SK-N-MC (cell line): Measurements from ENCODE around the gene ANXA8L1.
"Not testable (repeated sequence)": the region's sequence is repeated elsewhere in the genome, so short reads cannot be mapped to it uniquely, and the experiment has no call there.

Experiments
- DNase-seq: peaks from one replicate; pipeline ENCODE4 v3.0.0-alpha.2; 2011; ENCODE audit warnings: low read depth, low spot score
- H3K27ac ChIP-seq: fragments of 200-600 bp; sonication (generic); 2 replicates; pipeline ENCODE4 v1.5.1; 2016; ENCODE audit warnings: mixed run types
- H3K36me3 ChIP-seq: fragments of 200-600 bp; sonication (generic); 2 replicates; pipeline ENCODE4 v1.6.1; 2017; ENCODE audit warnings: antibody characterized with exemption, low read length, mixed read lengths; ENCODE audit not compliant: insufficient read depth
- H3K4me3 ChIP-seq: fragments of 200-600 bp; sonication (generic); 2 replicates; pipeline ENCODE4 v1.5.1; 2016
- H3K9ac ChIP-seq: fragments of 200-600 bp; sonication (generic); 2 replicates; pipeline ENCODE4 v1.8.0; 2017; ENCODE audit warnings: mixed run types, mixed read lengths; ENCODE audit not compliant: insufficient read length
- H3K9me3 ChIP-seq: fragments of 200-600 bp; sonication (generic); 2 replicates; pipeline ENCODE4 v1.6.1; 2017; ENCODE audit warnings: low read depth, mild to moderate bottlenecking, antibody characterized with exemption, low read length, moderate library complexity, mixed read lengths

Gene ANXA8L1

GRCh38 chr10:46415291-46415690 is 39.7 kb downstream of the ANXA8L1 start:
- H3K36me3 ChIP-seq, H3K9me3 ChIP-seq, H3K27ac ChIP-seq, H3K9ac ChIP-seq, H3K4me3 ChIP-seq, DNase-seq: not testable (repeated sequence)

- H3K4me3 ChIP-seq, H3K9ac ChIP-seq, H3K9me3 ChIP-seq, DNase-seq, H3K27ac ChIP-seq, H3K36me3 ChIP-seq: not testable (repeated sequence)
Measured at GRCh38 chr10:46418283-46418682, 42.7 kb downstream of the ANXA8L1 start.

DNA sequence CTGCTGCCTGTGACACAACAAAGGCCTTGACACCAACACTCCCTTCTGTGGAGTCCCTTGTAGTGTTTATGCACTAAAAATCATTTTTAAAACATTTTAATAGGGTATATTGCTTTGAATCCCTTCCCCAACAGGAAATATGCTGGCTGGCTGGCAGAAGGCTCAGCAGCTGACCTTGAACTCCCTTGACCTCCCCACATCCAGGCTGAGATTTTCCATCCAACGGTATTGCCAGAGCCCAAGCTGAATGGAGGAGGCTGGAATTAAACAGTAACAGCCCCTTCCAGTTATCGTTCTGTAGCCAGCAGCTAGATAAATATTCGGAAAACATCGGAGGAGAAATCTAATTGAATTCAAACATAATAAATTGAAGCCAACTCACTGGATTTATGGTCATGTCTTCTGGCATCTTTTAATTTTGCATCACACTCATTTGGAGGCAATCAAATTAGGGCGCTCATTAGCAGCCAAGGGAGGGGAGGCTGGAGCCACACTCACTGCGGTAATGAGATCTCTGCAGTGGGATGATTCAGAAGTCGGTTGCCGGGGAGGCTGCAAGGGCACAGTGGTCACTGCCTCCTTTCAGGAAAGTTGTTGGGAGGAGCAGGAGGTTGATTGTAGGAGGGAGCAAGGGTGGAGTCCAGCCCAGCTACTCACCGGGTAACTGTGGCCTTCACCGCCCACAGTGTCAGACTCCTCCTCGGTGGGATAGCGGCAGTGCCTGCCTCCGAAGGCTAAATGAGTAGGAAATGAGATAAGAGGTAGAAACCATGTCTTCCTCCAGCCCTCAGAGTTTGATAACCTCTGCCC is 44.2 kb downstream of the ANXA8L1 start:
- H3K9me3 ChIP-seq, H3K36me3 ChIP-seq, H3K9ac ChIP-seq, H3K4me3 ChIP-seq, DNase-seq, H3K27ac ChIP-seq: not testable (repeated sequence)

GRCh38 chr10:46423550-46423949 is 48.0 kb downstream of the ANXA8L1 start:
- H3K36me3 ChIP-seq, H3K27ac ChIP-seq, DNase-seq, H3K9ac ChIP-seq, H3K9me3 ChIP-seq, H3K4me3 ChIP-seq: not testable (repeated sequence)

GRCh38 chr10:46440942-46441341 is 65.4 kb downstream of the ANXA8L1 start:
- H3K9me3 ChIP-seq, H3K27ac ChIP-seq, H3K36me3 ChIP-seq, H3K4me3 ChIP-seq, DNase-seq, H3K9ac ChIP-seq: not testable (repeated sequence)
